Liver (tissue), 3 donors: ENCODE data around the gene PLAC1.

Experiments used
- FOXA2 ChIP-seq: IDR thresholded peaks from 2 replicates; pipeline ENCODE4 v1.6.1; 2016; ENCODE audit warnings: antibody characterized with exemption
- RAD21 ChIP-seq, 2 donors: IDR thresholded peaks; 2 replicates each; pipeline ENCODE4 v1.6.1; 2016; ENCODE audit warnings: antibody characterized with exemption in 2 of 2, mild to moderate bottlenecking in 2 of 2
- RXRA ChIP-seq, 2 donors: IDR thresholded peaks; 2 replicates each; pipeline ENCODE4 v1.6.1; 2017 to 2018; ENCODE audit warnings: antibody characterized with exemption in 2 of 2, mild to moderate bottlenecking in 1 of 2
- SP1 ChIP-seq: IDR thresholded peaks from 2 replicates; pipeline ENCODE4 v1.6.1; 2018; ENCODE audit warnings: antibody characterized with exemption, mild to moderate bottlenecking
- TF ChIP-seq, protein P1 (sequence below): fragments of 150-350 bp; IDR thresholded peaks from 2 replicates; pipeline ENCODE4 v1.5.1; 2017; ENCODE audit warnings: improper control_type of control experiment, low read depth, low read length; ENCODE audit not compliant: missing input control
- TF ChIP-seq, protein P2 (sequence below): IDR thresholded peaks from 2 replicates; pipeline ENCODE4 v1.6.1; 2016; ENCODE audit warnings: antibody characterized with exemption, mild to moderate bottlenecking
- TF ChIP-seq, protein P3 (sequence below): IDR thresholded peaks from 2 replicates; pipeline ENCODE4 v1.6.1; 2016; ENCODE audit warnings: antibody characterized with exemption
- TF ChIP-seq, protein P4 (sequence below): IDR thresholded peaks from 2 replicates; pipeline ENCODE4 v1.6.1; 2016; ENCODE audit warnings: antibody characterized with exemption
- donor health status: healthy.
- donor health status: healthy.

DNA sequence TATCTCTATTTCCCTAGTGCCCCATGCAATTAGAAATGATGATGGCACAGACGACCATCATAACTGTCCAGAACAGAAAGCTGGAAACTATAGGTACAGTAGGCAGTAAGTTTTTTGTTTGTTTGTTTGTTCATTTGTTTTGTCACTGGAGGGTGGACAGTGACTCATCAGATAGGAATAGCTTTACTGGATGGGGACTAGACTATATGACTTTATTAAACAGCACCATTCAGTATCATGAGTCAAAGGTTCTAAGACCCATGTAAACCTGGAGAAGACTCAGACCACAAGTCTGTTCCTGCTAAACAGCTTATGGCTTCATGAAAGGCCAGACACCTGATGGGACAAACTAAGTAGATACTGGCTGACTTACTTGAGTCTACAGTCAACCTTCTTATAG lies 38.4 kb downstream of the PLAC1 start:
- TF ChIP-seq, protein P1, sequence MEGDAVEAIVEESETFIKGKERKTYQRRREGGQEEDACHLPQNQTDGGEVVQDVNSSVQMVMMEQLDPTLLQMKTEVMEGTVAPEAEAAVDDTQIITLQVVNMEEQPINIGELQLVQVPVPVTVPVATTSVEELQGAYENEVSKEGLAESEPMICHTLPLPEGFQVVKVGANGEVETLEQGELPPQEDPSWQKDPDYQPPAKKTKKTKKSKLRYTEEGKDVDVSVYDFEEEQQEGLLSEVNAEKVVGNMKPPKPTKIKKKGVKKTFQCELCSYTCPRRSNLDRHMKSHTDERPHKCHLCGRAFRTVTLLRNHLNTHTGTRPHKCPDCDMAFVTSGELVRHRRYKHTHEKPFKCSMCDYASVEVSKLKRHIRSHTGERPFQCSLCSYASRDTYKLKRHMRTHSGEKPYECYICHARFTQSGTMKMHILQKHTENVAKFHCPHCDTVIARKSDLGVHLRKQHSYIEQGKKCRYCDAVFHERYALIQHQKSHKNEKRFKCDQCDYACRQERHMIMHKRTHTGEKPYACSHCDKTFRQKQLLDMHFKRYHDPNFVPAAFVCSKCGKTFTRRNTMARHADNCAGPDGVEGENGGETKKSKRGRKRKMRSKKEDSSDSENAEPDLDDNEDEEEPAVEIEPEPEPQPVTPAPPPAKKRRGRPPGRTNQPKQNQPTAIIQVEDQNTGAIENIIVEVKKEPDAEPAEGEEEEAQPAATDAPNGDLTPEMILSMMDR = no peak
- TF ChIP-seq, protein P2, sequence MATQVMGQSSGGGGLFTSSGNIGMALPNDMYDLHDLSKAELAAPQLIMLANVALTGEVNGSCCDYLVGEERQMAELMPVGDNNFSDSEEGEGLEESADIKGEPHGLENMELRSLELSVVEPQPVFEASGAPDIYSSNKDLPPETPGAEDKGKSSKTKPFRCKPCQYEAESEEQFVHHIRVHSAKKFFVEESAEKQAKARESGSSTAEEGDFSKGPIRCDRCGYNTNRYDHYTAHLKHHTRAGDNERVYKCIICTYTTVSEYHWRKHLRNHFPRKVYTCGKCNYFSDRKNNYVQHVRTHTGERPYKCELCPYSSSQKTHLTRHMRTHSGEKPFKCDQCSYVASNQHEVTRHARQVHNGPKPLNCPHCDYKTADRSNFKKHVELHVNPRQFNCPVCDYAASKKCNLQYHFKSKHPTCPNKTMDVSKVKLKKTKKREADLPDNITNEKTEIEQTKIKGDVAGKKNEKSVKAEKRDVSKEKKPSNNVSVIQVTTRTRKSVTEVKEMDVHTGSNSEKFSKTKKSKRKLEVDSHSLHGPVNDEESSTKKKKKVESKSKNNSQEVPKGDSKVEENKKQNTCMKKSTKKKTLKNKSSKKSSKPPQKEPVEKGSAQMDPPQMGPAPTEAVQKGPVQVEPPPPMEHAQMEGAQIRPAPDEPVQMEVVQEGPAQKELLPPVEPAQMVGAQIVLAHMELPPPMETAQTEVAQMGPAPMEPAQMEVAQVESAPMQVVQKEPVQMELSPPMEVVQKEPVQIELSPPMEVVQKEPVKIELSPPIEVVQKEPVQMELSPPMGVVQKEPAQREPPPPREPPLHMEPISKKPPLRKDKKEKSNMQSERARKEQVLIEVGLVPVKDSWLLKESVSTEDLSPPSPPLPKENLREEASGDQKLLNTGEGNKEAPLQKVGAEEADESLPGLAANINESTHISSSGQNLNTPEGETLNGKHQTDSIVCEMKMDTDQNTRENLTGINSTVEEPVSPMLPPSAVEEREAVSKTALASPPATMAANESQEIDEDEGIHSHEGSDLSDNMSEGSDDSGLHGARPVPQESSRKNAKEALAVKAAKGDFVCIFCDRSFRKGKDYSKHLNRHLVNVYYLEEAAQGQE = no peak
- no peak for TF ChIP-seq RXRA (IDR thresholded peaks at IDR 0.05)
- TF ChIP-seq RAD21 (IDR thresholded peaks at IDR 0.05) = no peak
- TF ChIP-seq, protein P3, sequence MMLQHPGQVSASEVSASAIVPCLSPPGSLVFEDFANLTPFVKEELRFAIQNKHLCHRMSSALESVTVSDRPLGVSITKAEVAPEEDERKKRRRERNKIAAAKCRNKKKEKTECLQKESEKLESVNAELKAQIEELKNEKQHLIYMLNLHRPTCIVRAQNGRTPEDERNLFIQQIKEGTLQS = no peak
- no peak for TF ChIP-seq SP1
- TF ChIP-seq FOXA2 = no peak
- TF ChIP-seq, protein P4, sequence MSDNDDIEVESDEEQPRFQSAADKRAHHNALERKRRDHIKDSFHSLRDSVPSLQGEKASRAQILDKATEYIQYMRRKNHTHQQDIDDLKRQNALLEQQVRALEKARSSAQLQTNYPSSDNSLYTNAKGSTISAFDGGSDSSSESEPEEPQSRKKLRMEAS = no peak
